NCI-H748 (cell line): ENCODE results near the gene NKD2.
A peak's percentile ranks its signal among the peaks of the same experiment; 100 is the strongest.
"Not testable (repeated sequence)": the region's sequence is repeated elsewhere in the genome, so short reads cannot be mapped to it uniquely, and the experiment has no call there.

ENCODE experiments used
- DNase-seq: peaks from one replicate; lab custom pipeline; 2025; ENCODE audit not compliant: unreplicated experiment; lab: John Stamatoyannopoulos, UW

The NKD2 gene, protein sequence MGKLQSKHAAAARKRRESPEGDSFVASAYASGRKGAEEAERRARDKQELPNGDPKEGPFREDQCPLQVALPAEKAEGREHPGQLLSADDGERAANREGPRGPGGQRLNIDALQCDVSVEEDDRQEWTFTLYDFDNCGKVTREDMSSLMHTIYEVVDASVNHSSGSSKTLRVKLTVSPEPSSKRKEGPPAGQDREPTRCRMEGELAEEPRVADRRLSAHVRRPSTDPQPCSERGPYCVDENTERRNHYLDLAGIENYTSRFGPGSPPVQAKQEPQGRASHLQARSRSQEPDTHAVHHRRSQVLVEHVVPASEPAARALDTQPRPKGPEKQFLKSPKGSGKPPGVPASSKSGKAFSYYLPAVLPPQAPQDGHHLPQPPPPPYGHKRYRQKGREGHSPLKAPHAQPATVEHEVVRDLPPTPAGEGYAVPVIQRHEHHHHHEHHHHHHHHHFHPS

DNA sequence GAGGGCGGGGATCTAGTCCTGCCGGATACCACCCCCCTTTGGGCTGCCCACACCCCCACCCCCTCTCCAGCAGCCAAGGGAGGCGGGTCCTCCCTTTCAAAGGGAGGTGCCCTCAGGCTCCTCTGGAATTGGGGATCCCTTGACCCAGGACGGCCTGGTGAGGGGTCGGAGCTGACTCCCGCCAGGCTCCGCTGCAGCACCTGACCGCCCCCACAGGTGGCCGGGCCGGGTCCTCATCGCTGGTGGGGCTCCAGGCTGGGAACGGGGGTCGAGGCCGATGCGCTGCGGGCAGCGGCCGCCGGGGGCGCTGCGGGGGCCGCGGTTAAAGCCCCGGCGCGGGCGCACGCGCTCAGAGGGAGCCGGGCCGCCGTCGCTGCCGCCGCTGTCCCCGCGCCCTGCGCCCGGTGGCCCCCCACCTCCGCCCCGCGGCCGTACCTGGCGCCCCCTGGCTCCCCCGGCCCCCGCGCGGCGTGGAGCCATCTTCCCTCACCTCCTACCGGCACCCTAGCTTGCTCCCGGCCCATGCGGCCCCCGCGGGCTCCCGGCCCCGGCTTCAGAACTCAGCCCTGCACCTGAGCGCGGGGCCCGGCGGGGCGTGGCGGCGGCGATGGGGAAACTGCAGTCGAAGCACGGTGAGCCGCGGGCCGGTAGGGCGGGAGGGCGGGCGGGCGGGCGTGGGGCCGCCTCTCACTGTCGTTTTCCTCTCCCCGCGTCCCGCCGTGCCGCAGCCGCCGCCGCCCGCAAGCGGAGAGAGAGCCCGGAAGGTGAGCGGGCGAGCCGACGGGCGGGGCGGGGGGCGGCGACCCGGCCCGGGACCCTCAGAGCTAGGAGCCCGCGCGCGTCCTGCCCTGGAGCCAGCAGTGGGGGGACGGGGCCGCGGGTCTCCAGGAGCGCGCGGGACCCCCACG lies at the start of gene NKD2:
Gene NKD2 (plus strand): TSS at position 352 of the 908 bp plus-strand sequence. CDS start 256 bp downstream, at position 608.
- peak; percentile 81 for DNase-seq

DNA sequence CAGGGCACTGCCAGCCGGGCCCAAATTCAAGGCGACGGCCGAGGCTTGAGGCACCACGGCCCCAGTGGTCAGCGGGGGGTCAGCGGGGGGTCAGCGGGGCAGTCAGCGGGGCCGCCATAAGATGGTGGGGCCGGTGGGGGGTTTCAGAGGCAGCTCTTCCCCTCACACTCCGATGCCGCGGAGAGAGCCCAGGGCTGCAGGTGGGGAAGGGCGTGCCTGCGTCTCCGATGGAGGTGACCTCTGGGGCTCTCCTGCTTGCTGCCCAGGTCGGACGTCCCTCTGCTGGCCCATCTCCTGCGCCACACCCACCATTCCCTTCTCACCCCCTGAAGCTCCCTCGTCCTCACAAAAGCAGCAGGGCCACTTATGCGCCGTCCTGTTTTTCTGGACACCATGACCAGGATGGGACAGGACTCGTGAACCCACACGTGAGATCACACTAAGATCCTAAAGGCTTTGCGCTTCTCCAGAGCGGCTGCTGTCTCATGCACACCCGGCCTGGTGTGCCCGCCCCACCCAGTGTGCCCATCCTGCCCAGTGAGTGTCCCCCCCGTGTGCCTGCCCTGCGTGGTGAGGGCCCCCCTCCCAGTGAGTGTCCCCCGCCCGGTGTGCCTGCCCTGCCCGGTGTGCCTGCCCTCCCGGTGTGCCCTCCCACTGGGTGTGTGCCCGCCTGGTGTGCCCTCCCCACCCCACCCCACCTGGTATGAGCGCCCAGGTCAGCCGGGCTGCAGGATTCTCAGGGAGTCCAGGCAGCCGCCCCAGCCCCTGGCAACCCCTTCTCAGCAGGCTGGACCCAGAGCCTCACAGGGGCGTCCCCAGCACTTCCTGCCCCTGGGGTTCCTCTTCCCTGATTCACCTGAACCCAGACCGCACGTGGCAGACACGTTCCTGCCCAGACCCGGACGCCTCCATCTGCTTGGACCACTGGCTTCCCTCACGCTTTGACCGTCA lies 48.7 kb upstream of the NKD2 start:
- no peak for DNase-seq

DNA sequence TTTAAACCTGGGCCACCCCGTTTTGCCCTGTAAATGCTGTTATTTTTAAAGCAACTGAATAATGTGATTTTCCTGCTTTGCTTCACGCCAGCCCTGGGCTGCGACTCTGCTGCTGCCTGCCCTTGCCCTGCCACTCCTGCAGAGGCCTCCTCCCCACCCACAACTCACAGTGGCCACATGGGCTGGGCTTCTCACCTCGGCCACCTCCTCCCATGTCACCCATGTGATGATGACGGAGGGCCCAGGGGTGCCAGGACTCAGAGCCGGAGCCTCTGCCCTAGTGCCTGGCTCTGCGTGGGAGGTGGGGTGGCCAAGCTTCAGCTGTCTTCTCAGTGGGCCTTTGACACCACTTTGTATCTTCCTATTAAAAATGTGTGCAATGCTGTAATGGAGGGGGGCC lies 48.1 kb upstream of the NKD2 start:
- DNase-seq = no peak

DNA sequence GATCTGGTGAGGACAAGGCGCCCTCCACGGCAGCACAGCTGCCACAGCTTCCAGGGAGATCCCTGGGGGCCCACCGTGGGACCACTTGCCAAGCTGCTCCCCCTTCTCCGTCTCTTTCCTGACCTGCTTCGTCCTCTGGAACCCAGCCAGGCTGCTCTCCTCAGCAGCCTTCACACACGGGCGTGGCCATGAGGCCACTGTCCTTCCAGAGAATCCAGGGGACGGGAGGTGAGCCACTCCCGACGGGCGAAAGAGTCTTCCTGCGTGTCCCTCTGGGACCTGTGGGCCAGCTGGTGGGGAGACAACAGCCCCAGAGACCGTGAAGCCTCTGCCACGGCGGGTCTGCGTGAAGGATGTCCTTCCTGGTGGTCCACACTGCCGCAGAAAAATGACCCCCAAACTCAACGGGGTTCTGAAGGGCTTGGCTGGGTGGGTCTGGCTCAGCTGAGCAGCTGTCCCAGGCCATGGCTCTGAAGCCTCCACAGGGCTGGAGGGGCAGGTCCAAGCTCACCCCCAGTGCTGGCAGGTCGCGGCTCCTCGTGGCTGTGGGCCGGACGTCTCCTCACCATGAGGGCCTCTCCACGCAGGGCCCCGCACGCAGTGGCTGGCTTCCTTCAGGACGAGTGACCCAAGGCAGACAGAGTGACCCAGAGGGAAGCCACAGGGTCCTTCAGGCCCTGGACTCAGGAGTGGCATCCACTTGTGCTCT lies 47.4 kb upstream of the NKD2 start:
- peak; percentile 38 for DNase-seq

DNA sequence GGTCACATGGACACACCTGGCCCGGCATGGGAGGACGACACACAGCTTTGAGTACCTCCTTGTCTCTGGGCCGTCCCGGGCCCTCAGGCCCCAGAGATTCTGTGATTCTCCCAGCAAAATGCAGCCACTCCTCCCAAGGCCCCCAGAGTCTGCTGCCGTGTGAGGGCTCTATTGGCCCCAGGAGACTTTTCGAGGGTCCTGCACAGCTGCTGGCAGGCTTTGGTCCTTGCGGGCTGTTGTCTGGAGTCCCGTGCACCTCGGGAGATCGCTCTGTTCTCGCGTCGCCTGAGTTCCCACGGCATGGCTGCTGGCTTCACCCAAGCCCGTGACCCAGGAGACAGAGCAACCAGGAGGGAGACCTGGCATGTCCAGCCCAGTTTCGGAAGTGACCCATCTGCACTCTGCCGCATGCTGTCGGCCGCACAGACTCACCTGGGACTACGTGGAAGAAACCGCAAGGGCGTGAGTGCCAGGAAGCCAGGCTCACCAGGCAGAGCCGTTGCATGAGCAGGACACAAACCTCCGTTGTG lies 46.8 kb upstream of the NKD2 start:
- no peak for DNase-seq

DNA sequence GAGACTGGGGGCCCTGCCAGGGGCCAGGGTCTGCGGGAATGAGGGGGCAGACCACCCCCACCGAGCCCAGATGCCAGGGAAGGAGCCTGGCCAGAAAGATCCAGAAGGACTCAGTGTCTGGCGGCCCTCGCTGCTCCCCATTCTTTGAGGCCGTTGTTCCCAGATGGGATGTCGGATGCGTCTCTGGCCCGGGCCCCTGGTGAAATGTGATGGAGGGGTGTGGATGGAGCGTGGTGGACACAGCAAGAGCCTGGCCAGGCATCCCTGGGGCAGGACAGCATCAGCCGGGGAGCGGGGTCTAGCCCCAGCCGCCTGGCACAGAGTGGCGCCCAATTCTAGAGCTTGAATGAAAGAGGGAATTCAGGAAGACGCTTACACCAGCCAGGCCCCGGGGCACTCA lies 46.2 kb upstream of the NKD2 start:
- DNase-seq = no peak

DNA sequence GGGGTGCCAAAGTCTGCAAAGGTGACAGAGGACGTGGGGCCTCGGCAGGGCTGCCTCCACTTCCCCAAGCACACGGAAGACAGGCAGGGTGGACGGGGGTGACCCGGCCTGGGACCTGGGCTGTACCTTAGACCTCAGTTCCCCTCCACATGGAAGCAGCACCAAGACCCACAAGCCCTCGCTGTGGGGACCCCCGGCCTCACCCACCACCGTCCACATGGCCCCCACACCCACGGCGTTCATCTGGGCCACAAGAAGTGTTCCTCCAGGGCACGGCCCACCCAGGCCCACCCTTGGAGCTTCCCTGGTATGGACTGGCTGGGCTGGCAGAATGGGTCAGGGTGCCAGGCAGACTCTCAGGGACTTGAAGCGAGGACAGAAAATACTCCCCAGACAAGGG lies 45.8 kb upstream of the NKD2 start:
- DNase-seq = no peak

DNA sequence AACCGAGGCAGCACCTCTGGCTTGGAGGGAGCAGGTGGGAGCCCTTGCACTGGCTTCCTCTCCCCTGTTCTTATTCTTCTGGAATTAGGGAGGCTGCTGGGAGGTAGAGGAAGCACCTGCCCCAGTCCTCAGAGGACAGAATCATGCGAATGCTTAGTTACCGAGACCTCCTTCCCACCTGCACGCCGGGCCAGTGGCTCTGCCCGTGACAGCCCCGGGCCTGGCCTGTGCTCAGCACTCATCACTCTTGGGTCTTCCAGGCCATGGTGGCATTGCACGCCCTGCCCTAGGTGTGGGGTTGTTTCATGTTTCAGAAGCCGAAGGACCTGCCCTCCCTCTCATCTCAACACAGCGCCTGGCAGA lies 45.3 kb upstream of the NKD2 start:
- DNase-seq = no peak

DNA sequence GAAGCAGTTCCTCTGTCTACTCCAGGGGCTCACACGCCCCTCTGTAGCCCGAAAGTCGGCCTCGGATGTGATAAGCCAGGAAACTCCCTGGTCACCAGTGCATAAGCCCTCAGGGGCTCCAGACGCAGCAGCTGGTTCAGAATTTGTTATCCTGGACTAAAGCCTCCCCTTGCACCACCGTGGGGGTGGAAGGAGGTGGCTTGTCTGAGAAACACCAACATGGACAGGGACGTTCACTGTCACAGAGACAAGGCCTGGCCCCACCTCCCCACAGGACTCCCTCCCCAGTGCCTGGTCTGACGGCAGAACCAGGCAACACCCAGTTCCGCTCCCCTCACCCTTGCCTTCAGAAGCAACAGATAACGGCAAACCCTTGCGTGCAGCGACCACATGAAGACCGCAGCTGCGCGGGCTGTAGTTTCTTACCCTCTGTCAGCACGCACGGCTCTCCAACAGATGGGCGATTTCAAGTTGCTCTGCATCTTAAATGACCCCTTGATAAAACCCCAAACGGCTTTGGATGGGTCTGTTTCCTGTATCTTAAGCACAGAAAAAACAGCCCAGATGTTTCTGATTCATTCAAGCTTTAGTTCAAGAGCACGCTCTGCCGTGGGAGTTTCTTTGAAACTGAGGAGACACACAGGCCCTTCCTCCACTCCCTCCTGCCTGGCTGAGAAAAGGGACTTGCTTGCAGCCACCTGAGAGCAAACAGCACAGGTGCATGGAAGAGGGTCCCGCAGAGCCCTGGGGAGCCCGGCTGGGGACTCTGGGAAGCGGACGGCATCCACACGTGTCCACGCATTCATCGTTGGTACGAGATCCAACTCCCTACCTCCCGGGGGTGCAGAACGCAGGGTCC lies 44.7 kb upstream of the NKD2 start:
- no peak for DNase-seq

DNA sequence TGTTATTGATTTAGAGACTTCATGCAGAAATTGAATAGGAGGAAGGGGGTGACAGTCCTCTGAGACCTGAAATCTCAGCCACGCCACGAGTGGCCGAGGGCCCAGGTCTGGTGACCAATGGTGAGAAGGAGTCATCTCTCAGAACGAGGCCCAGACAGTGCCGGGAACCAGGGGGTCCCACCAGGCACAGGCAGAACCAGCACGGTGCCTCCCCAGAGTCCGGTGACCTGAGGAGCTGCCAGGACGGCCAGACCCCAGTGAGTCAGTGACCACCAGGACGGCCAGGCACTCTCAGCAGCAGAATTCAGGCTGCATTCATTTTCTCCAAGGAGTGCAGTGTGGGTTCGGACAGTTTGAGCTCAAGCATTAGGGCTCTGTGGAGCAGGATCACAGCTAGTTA lies 43.8 kb upstream of the NKD2 start:
- no peak for DNase-seq

DNA sequence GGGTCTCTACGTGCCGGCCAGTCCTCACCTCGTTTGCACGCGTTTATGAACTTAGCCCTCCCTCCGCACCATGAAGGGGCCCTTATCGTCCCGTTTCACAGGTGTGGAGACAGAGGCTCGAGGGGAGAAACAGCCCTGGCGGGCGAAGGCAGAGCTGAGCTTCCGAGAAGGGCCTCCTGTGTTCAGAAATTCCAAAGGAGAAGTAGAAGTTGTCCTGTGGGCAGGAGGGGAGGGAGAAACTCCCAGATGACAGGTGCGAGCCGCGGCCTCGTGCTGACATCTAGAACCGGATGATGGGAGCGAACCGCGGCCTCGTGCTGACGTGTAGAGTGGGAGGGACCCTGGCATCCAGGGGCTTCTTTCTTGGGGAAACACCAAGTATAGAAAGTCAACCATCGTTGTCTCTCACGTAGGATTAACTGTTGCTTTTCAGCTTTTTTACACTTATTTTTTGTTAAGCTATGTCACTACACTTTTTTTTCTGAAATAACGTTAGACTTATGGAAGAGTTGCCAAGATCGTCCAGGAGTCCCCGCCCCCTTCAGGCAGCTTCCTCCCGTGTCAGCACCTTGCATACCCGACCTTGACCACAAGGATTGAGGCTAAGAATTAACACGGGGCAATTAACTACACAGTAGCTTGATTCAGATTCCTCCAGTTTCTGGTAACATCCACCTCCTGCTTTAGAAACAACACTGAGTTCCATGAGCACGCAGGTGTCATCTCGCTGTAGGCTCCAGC lies 42.8 kb upstream of the NKD2 start:
- DNase-seq = no peak

DNA sequence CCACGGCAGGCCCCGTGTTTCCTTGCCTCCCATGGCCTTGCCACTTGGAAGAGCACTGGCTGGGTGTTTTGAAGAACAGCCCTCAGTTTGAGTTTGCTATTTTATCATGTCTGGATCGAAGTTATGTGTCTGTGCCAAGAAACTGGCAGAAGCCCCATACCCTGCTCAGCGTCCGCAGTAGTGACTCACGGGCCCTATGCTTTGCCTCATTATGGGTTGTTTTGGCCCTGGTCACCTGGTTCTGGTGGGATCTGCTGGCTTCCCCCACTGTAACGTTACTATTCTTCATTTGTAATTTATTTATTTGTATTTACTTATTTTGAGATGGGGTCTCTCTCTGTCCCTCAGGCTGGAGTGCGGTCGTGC lies 42.3 kb upstream of the NKD2 start:
- DNase-seq = no peak

DNA sequence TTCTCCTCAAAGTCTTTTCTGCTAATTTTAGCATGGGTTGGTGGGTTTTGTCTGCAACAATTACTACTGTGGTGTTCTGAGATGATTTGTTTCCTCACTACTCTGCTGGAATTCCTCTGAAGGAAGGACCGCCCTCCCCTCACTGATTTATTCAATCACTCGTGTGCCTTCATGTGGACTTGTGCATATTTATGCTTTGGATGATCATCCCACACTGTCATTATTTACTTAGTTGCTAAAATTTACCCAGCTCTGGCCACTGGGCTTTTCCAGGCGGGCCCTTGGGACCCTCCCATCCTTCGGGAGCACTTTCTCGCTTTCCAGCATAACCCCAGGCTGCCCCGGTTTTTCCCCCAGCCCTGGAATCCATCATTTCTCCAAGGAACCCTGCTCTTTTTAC lies 41.7 kb upstream of the NKD2 start:
- no peak for DNase-seq

DNA sequence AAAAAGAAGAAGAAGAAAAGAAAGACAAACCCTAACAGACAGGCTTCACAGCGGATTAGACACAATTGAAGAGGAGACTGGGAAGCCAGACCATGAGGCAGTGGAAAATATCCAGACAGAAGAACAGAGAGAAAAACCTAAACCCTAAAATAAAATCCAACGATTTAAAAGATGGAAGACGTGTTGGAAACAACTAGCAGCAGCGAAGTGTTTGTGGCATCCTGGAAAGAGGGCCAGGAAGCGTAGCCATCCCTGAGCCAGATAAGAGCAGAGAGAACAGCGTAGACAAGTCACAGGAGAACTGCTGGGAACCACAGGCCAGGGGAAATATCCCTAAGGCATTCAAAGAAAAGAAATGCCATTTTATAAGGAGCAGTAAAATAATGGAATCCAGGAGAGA lies 39.7 kb upstream of the NKD2 start:
- DNase-seq = no peak

DNA sequence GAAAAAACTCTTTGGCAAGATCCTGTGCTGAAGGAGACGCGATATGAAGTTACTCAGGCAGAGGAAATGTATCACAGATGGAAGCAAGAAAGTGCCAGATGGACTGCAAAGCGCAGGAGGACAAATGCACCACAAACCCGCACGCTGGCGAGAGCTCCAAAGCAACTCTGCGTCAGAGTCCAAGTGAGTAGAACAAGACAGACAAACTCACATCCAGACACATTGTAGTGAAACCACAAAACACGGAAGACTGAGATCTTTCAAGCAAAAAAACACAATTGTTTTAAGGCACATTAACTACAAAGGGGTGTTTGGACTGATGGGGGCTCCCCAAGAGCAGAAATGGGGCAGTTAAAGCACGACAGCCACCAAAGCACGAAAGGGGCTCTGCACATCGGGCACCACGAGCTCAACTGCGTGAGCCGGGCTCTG lies 39.2 kb upstream of the NKD2 start:
- DNase-seq = no peak

DNA sequence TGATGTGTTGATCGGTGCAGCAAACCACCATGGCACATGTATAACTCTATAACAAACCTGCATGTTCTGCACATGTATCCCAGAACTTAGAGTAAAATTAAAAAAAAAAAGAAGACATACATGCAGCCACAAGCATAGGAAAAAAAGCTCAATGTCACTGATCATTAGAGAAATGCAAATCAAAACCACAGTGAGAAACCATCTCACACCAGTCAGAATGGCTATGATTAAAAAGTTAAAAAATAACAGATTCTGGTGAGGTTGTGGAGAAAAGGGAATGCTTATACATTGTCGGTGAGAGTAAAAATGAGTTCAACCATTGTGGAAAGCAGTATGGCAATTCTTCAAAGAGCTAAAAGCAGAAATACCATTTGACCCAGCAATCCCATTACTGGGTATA lies 36.0 kb upstream of the NKD2 start:
- not testable (repeated sequence) for DNase-seq

DNA sequence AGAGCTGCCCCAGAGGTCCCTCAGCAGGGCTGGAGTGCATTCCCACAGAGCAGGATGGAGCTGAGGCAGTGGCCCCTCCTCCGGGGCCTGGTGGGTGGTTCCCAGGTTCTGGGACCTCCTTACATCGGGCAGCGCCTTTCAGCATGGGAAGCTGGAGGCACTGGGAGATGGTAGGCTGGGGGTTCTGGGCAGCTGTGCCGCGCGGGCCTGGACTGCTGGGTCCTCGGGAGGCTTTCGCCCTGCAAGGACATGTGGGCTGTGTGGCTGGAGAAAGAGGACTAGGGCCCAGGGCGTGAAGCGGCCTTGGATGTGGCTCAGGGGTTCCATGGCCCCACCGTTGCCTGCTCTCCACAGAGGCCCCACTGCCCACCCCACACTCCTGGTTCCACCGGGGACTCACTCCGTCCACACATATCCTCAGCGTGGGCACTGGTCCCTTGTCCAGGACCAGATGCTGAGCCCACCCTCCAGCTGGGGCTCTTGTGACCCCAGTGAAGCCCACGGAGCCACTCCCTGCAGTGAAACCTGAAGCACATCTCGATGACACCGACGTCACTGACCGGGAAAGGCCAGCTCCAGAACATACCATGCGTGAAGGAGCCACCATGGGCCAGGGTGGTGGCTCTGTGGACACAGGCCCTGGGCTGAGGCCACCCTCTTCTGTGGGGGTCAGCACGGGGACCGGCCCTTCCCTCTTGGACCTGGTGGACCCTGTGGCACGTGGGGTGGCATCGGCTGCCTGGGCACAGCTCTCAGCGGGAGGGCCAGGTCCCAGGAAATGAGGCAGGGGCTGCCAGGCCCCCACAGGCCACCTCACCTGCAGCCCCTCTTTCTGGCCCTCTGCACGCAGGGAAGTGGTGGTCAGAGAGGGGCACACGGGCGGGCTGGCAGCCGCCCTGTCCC lies 31.5 kb upstream of the NKD2 start:
- DNase-seq = no peak

DNA sequence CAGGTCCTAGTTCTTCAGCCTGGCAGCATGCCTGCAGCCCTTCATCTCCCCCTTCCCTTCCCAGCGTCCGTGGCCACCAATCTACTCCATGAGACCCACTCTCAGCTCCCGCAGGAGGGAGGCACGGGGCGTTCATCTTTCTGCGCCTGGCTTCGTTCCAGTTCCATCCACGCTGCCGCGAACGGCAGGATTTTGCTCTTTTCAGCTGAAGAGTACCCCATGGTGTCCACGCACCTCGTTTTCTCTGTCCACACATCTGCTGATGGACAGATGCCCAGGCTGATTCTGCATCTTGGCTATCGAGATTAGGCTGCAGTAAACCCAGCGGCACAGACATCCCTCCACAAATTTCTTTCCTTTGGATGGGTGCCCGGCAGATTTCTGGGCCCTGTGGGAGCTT lies 30.5 kb upstream of the NKD2 start:
- DNase-seq = peak; percentile 46
